LoVo (cell line): ENCODE data around the gene SPIRE1.
"Not testable (repeated sequence)": the region's sequence is repeated elsewhere in the genome, so short reads cannot be mapped to it uniquely, and the experiment has no call there.

Source experiments
- DNase-seq: peaks from one replicate; pipeline ENCODE4 v3.0.0-alpha.2; 2016; ENCODE audit warnings: low spot score

The SPIRE1 gene

DNA sequence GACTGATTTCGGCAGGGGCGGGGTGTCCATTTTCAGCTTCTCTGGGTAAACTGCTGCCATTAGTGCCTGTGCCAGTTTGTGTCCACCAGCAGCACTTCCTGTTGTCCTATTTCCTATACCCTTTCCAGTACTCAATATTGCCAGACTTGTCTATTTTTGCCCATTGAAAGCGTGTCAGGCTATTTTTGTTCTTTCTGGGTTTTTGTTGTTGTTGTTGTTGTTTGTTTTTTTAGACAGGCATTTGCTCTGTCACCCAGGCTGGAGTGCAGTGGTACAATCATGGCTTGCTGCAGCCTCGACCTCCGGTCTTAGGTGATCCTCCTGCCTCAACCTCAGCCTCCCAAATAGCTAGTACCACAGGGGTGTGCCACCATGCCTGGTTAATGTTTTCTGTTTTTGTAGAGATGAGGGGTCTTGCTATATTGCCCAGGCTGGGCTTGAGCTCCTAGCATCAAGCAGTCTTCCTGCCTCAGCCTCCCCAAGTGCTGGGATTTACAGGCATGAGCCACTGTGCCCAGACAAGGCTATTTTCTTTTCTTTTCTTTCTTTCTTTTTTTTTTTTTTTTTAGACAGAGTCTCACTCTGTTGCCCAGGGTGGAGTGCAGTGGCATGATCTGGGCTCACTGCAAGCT is 241.7 kb downstream of the SPIRE1 start:
- no peak for DNase-seq

DNA sequence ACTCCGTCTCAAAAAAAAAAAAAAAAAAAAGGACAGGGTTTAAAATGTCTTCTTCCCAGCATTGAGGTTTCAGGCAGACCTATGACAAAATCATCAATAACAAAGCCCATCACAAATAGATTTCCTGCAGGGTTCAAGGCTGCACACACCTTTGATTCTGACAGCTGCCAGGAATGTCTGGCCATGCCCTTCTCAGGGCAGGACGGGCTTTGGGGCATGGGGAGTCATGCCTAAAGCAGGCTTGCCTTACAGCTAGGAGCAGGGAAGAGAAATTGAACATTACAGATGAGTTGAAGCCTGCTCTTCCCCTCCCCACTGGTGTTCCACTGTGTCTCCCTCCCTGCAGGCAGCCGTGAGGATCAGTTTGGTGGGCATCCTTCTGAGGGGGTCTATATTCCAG is 246.5 kb downstream of the SPIRE1 start:
- DNase-seq, result no peak

DNA sequence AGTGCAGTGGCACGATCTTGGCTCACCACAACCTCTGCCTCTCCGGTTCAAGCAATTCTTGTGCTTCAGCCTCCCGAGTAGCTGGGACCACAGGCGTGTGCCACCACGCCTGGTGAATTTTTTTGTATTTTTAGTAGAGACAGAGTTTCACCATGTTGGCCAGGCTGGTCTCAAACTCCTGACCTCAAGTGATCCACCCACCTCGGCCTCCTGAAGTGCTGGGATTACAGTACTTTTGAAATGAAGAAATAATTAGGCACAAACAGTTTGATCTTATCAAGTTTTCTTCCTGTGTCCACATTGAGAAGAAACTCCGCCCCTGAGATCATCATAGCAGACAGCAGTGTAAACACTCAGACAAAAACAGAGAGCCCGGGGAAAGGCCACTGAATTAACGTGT is 247.2 kb downstream of the SPIRE1 start:
- DNase-seq, result not testable (repeated sequence)

DNA sequence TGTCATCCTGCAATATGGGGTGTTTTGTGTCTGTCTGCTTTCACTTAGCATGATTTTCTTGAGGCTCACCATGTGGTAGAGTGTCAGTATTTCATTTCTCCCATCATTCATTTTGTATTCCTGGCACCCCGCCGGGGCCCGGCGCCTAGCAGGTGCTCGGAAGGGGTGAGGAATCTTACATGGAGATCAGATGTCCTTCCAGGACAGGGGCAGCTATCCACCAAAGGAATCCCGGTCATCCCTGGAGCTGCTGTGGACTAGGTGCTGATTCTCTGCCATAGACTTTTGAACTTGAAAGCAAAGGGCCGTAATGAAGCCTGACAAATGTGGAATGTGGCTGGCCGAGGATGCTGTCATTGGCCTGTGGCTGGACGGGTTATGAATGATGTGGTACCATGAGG is 247.8 kb downstream of the SPIRE1 start:
- DNase-seq, result no peak

DNA sequence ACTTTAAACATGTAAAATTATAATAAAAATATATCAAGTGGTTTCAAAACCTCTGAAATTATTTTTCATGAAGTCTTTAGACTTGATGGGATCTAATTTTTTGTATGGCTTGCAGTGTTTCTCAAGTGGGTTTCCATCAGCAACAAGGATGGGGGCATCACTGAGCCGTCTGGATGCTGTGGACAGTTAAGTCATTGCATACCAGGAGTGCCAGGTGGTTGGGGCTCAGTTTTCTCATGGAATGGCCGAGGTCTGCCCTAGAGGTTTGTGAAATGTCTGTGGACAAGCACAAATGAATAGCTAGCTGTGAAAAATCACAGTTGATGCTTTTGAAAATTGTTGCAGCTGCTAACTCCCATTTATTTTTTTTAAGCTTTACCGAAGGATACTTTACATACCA is 248.4 kb downstream of the SPIRE1 start:
- no peak for DNase-seq

DNA sequence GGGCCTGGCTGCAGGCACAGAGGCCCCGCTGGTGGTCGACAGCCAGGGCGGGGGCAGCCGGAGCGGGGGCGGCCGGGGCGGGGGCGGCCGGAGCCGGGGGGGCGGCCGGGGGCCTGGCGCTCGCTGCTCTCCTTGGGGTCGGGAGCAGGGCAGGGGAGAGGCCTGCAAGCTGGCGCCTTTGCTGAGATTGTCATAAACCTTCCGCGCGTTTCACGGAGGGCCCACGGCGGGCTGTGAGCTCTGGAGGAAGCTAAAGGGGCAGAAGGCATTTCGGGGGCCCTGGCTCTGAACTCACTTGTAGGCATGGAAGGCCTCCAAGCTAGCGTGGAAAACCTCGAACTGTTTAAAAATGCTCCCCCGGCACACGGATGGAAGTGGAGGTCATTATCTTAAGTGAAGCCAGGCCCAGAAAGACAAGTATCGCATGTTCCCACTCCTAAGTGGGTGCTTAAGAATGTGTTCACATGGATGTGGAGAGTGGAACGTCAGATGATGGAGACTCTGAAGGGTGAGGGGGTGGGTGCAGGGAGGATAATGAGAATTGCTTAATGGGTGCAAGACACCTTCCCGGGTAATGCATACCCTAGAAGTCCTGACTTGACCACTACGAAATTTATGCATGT is 249.5 kb downstream of the SPIRE1 start:
- DNase-seq, result no peak

DNA sequence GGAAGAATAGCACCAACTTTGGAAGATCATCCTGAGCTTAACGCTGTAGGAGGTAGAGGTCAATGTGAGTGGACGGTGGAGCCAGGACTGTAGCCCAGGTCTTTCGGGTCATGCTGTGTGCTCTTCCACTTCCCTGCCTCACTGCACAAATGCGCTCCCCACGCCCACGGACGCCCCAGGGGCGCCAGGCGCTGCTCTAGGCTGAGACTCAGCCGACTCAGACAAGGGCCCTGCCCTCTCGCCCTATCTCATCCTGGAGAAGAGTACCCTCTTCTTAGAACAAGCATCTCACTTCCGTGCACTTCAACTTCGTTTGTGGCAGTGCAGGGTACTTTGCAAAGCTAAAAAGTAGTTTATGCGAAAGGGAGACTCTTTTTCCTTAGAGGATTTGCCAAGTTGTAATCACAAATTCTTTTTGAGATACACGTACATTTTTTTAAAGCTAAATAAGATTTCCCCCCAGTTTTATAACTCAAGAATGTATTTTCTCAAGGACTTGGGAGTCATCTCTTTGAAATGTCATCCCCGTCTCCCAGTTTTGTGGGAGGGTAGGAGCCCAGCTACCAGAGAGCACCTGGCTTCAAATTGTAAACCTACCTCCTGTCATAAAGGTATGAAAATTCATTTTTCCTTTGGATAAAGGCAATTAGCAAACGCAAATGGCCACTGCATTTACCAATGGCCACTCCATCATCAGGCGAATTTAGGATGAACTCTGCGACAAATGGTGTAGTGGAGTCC is 251.4 kb downstream of the SPIRE1 start:
- DNase-seq, result no peak

DNA sequence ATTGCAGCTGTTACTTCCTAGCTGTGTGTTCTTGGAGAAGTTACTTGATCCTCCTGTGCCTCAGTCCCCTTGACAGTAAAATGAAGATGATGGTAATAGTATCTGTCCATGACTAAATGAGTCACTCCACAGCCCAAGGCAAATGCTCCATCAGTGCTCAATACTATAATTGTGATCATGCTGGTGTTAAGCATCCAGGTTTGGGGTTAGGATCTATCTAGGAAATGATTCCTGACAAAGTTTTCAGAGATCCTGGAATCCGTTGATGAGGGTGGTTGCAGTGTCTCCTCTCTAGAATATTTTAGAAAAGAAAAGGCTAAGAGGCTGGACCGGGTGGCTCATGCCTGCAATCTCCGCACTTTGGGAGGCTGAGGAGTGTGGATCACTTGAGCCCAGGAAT is 252.8 kb downstream of the SPIRE1 start:
- no peak for DNase-seq

DNA sequence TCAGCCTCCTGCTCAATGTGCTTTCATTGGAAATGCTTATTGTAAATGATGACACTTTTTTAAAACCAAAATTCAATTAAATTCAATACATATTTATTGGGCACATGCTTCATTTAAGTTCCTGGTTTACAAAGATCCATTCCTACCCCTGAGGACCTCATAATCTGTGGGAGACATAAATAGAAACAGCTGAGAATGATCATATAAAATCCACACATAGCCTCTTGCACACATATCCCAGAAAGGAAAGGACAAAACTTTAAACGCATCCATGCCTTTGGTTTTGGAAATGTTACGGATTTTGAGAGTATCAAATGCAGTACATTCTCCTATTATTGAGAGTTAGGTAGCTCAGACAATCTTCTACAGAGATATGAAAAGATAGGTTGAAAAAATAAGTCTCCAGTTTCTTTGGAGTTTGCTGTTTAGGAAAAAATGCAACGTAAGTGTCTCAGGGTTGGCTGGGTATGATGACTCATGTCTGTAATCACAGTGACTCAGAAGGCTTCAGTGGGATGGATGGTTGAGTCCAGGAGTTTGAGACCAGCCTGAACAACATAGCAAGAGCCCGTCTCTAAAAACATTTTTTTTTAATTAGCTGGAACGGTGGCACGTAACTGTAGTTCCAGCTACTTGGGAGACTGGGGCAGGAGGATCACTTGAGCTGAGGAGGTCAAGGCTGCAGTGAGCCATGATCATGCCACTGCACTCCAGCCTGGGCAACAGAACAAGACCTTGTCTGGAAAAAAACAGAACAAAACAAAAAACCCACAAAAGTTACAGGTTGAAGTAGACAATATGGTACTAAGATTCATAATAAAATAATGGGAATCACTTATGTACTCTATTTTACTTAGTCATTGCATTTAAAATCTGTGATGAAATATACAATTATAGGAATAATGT is 254.1 kb downstream of the SPIRE1 start:
- DNase-seq, result peak; percentile 78

DNA sequence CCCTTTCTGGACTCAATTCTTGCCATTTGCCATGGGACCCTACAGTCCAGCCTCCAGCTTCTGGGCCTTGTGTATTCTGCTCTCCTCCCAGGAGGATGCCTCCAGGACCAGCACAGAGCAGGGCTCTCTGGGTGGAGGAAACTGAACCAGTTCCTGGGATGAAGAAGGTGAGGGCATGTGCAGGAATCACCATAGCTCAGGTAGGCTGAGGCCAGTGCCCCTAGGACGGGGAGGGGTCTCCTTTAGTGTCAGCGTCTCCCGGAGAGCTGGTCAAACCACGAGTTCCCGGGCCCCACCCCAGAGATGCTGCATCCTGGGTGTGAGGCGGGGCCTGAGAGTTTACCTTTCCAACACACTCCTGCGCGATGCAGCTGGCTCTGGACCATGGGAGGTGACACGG is 256.0 kb downstream of the SPIRE1 start:
- DNase-seq, result no peak

DNA sequence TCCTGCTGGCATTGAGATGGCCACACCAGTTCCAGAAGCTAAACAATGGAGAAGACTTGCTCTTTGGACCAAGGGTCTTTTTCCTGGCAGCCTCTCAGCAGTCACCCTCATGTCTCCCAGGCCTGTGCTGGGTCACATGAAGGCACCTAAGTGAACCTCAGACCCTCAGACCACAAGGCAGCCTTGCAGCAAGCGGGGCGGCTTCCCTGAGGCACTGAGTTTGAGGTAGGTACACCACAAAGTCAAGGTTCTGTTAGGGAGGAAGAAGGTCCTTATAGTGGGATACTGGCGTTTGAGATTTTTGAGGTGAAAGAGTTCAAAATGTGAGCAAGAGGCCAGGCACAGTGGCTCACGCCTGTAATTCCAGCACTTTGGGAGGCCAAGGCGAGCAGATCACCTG is 258.7 kb downstream of the SPIRE1 start:
- DNase-seq, result no peak

DNA sequence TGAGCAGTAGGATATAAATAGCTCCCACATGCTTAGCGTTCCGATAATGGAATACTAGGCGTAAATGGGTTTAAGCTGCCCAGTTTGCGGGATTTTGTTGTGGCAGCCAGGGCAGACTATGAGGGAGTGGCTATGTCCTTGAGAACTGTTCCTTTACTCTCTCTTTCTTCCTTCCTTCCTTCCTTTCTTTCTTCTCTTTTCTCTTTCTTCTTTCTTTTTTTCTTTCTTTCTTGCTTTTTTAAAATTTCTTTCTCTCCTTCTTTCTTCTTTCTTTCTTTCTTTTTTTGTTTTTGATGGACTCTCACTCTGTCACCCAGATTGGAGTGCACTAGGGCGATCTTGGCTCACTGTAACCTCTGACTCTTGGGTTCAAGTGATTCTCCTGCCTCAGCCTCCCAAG is 259.3 kb downstream of the SPIRE1 start:
- no peak for DNase-seq

DNA sequence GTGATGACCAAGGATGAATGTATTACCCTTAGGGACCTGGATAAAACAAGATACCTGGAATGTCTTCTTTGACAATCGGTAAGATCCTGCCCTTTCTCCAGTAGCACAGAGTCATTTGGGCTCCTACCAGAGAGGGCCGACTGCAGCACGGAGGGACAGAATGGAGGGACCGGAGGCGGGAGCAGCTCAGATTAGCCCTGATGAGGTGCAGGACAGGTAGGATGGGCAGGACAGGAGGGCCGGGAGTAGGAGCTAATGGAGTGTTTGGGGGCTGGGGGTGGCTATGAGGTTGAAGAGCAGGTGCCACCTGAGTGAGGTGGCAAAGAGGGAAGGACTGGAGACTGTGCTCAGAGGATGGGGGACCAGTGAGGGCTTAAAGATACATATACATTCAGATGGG is 260.1 kb downstream of the SPIRE1 start:
- no peak for DNase-seq

DNA sequence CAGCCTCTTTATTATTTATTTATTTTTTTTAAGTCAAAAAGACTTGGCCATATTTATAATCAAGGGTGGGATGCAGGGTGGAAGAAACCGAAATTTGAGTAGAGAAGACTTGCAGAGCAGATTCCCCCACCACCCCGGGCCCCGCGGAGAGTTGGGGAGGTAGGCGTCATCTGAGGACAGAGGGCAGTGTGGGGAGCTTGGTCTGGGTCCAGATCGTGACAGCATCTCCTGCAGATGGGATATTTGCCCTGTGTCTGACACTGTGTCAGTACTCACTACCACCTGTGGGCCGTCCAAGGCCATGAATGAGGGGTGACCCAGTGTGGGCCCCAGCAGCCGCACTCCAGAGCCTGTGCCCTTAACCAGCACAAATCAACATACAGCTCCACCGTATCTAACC is 260.7 kb downstream of the SPIRE1 start:
- no peak for DNase-seq
